Natural killer cell (primary cell): ENCODE data around the gene LAMC2. TPM values are rescaled to one million over a fixed set of nuclear protein-coding genes. Genes with fewer than 3 reads are reported as not detected.

Experiments
- ATAC-seq, 3 donors: fragments of 150-1000 bp in 2 of 3; fragments of 200-7000 bp in 1 of 3; cut with Tn5 transposase; 1 replicate in 1 of 3; 2 replicates in 2 of 3; pipeline ENCODE4 v1.10.0; 2021; ENCODE audit warnings: mild to moderate bottlenecking in 2 of 3, moderate library complexity in 2 of 3
- DNase-seq, 2 donors: peaks; one replicate each; pipeline versions ENCODE4 v3.0.0 to v3.0.0-alpha.2; 2013 to 2021; ENCODE audit warnings: mixed read lengths in 1 of 2
- H3K27ac ChIP-seq: one replicate; pipeline ENCODE4 v1.5.1; 2013; ENCODE audit warnings: mild to moderate bottlenecking, low read length
- H3K27me3 ChIP-seq: one replicate; pipeline ENCODE4 v1.6.1; 2013; ENCODE audit warnings: low read length; ENCODE audit not compliant: control insufficient read depth, insufficient read depth
- H3K36me3 ChIP-seq: one replicate; pipeline ENCODE4 v1.6.1; 2013; ENCODE audit warnings: low read length; ENCODE audit not compliant: control insufficient read depth, insufficient read depth
- H3K4me1 ChIP-seq: one replicate; pipeline ENCODE4 v1.6.1; 2013; ENCODE audit warnings: low read length; ENCODE audit not compliant: control insufficient read depth, insufficient read depth
- H3K4me3 ChIP-seq: one replicate; pipeline ENCODE4 v1.5.1; 2013; ENCODE audit warnings: low read length
- H3K9me3 ChIP-seq: one replicate; pipeline ENCODE4 v1.6.1; 2013; ENCODE audit warnings: low read length; ENCODE audit not compliant: control insufficient read depth, insufficient read depth
- H3K27ac Mint-ChIP-seq, 2 donors: one replicate each; pipeline ENCODE4 v1.8.0; 2022; ENCODE audit warnings: mild to moderate bottlenecking in 2 of 2, mixed read lengths in 2 of 2, moderate library complexity in 1 of 2
- H3K27me3 Mint-ChIP-seq, 2 donors: one replicate each; pipeline ENCODE4 v1.8.0; 2022; ENCODE audit warnings: low read depth in 2 of 2, mixed read lengths in 2 of 2
- H3K36me3 Mint-ChIP-seq: one replicate; pipeline ENCODE4 v1.8.0; 2022; ENCODE audit warnings: mixed read lengths
- H3K4me1 Mint-ChIP-seq, 2 donors: one replicate each; pipeline ENCODE4 v1.8.0; 2022; ENCODE audit warnings: mixed read lengths in 2 of 2
- H3K4me3 Mint-ChIP-seq: one replicate; pipeline ENCODE4 v1.8.0; 2022; ENCODE audit warnings: mild to moderate bottlenecking, moderate library complexity, mixed read lengths
- H3K9me3 Mint-ChIP-seq, 2 donors: one replicate each; pipeline ENCODE4 v1.8.0; 2022; ENCODE audit warnings: mixed read lengths in 2 of 2
- CTCF ChIP-seq: fragments of 200-600 bp; IDR thresholded peaks from one replicate; pipeline ENCODE4 v1.8.0; 2022; ENCODE audit warnings: antibody characterized with exemption
- whole genome bisulfite sequencing: methylation state at CpG from one replicate; pipeline ENCODE4 v1.1.7; 2013; ENCODE audit warnings: missing lambda C conversion rate; ENCODE audit not compliant: insufficient coverage; 5-methylcytosine and 5-hydroxymethylcytosine counted together
- intact Hi-C: fragments of 100-400 bp; cut with micrococcal nuclease; formaldehyde crosslinking; loops from one replicate; pipeline ENCODE4 v1.14.2; 2022
- total RNA-seq, 4 donors: library from RNA; stranded (reverse); fragments of 120-200 nt in 1 of 4; gene quantifications; one replicate each; pipeline versions ENCODE4 v1.2.3 to v1.2.4, GENCODE V29; 2013 to 2022

Gene LAMC2
- total RNA-seq = not detected
- not detected for total RNA-seq (2013)

GRCh38 chr1:183185941-183186490 is at the start of gene LAMC2:
Gene LAMC2 (plus strand): TSS chr1:183186264. CDS start chr1:183186353, 89 bp downstream.
- no peak within 1 kb of the TSS for H3K4me3 Mint-ChIP-seq
- no peak for TF ChIP-seq CTCF

GRCh38 chr1:183137782-183138181 is 48.3 kb upstream of the LAMC2 start:
- H3K27me3 ChIP-seq = no peaks in the 10 kb centered on the region
- no peak for ATAC-seq

More at GRCh38 chr1:183185941-183186490, at the start of gene LAMC2:
- peaks cover 13% of the 10 kb centered on the region for H3K27me3 ChIP-seq
- no peak within 1 kb of the TSS for H3K27ac Mint-ChIP-seq
- H3K36me3 ChIP-seq = no peaks in the 10 kb centered on the region
- WGBS = 17% methylated on average over 30 of the region's 30 CpGs
- H3K4me1 ChIP-seq = no peaks in the 10 kb centered on the region
- no peak for ATAC-seq
- peak in 1 of 2 donors; percentile 12 for DNase-seq
- no peaks in the 10 kb centered on the region for H3K9me3 Mint-ChIP-seq
- H3K36me3 Mint-ChIP-seq = no peaks in the 10 kb centered on the region
- peaks cover 28 to 32% of the 10 kb centered on the region in 2 donors for H3K27me3 Mint-ChIP-seq
- intact Hi-C loops = no loop called here
- H3K4me1 Mint-ChIP-seq = no peaks in the 10 kb centered on the region
- no peak within 1 kb of the TSS for H3K27ac ChIP-seq
- no peak within 1 kb of the TSS for H3K4me3 ChIP-seq
- H3K9me3 ChIP-seq = no peaks in the 10 kb centered on the region

GRCh38 chr1:183138301-183138700 is 47.8 kb upstream of the LAMC2 start:
- no peaks in the 10 kb centered on the region for H3K36me3 ChIP-seq
- intact Hi-C loops = no loop called here

More at GRCh38 chr1:183137782-183138181, 48.3 kb upstream of the LAMC2 start:
- Mint-ChIP-seq H3K4me3 (no peak overlapping the region), H3K27ac (no peak overlapping the region), H3K9me3 (no peaks in the 10 kb centered on the region), H3K27me3 (peaks cover 0 to 7% of the 10 kb centered on the region in 2 donors), H3K36me3 (no peaks in the 10 kb centered on the region), H3K4me1 (no peaks in the 10 kb centered on the region)
- WGBS = 83% methylated on average over 2 of the region's 3 CpGs
- no peak for TF ChIP-seq CTCF
- Histone ChIP-seq H3K4me1 (no peaks in the 10 kb centered on the region), H3K36me3 (no peaks in the 10 kb centered on the region), H3K27ac (no peak overlapping the region), H3K4me3 (no peak overlapping the region), H3K9me3 (no peaks in the 10 kb centered on the region)
- DNase-seq = no peak
- intact Hi-C loops = no loop called here

More at GRCh38 chr1:183138301-183138700, 47.8 kb upstream of the LAMC2 start:
- Mint-ChIP-seq H3K36me3 (no peaks in the 10 kb centered on the region), H3K27me3 (peaks cover 0 to 7% of the 10 kb centered on the region in 2 donors), H3K27ac (no peak overlapping the region), H3K4me3 (no peak overlapping the region), H3K4me1 (no peaks in the 10 kb centered on the region), H3K9me3 (no peaks in the 10 kb centered on the region)
- 70% methylated on average over 4 of the region's 4 CpGs for WGBS
- Histone ChIP-seq H3K9me3 (no peaks in the 10 kb centered on the region), H3K27me3 (no peaks in the 10 kb centered on the region), H3K4me1 (no peaks in the 10 kb centered on the region), H3K4me3 (no peak overlapping the region), H3K27ac (no peak overlapping the region)
- DNase-seq = no peak
- no peak for TF ChIP-seq CTCF
- ATAC-seq = no peak
